Adrenal gland (tissue), 5 donors: ENCODE results near the gene FHAD1.

Experiments
- POLR2A ChIP-seq, 2 donors: fragments of 450-650 bp; IDR thresholded peaks; one replicate each; pipeline ENCODE4 v1.6.1; 2017; ENCODE audit warnings: antibody characterized with exemption in 2 of 2, mild to moderate bottlenecking in 2 of 2, moderate library complexity in 1 of 2
- TF ChIP-seq, protein P1 (sequence below), 6 experiments: fragments of 450-650 bp in 4 of 6; fragments of 200-600 bp in 2 of 6; sonication (generic) in 1 of 6; IDR thresholded peaks; 1 replicate in 5 of 6; 2 replicates in 1 of 6; pipeline versions ENCODE4 v1.5.1 to v1.8.0; 2016 to 2021; ENCODE audit warnings: antibody characterized with exemption in 6 of 6, mild to moderate bottlenecking in 2 of 6, moderate library complexity in 1 of 6
- donor health status: DM: no; HTN: no; CAD: no.

DNA sequence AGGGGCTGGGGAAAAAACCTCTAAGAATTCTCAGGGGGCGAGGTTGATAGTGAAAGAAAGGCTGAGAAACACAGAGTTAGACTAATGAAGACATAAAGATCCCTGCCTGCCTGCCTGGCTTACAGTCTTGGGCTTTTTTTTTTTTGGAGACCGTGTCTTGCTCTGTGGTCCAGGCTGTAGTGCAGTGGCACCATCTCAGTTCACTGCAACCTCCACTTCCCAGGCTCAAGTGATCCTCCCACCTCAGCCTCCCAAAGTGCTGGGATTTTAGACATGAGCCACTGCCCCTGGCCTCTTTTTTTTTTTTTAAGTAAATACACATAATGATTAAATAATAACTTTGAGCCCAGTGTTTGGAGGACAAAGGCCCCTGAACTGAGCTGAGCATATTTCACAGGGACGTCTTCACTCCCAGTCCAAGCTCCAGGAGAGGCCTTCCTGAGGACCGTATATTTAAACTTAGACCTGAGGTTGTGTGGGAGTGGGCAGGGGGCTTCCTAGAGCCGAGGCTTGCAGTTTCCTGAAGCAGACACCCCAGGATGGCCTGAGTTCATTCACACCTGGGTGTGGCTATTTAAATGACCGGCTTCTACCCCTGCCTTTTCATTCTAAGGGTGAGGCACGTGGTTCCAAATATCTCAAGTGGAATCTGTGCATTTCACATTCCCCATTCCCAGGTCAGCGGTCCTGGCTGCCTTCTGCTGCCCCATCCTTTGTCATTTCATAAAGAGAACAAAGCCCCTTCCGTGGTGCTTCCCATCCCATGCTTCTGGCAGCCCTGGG lies 146.6 kb downstream of the FHAD1 start:
- TF ChIP-seq, protein P1, sequence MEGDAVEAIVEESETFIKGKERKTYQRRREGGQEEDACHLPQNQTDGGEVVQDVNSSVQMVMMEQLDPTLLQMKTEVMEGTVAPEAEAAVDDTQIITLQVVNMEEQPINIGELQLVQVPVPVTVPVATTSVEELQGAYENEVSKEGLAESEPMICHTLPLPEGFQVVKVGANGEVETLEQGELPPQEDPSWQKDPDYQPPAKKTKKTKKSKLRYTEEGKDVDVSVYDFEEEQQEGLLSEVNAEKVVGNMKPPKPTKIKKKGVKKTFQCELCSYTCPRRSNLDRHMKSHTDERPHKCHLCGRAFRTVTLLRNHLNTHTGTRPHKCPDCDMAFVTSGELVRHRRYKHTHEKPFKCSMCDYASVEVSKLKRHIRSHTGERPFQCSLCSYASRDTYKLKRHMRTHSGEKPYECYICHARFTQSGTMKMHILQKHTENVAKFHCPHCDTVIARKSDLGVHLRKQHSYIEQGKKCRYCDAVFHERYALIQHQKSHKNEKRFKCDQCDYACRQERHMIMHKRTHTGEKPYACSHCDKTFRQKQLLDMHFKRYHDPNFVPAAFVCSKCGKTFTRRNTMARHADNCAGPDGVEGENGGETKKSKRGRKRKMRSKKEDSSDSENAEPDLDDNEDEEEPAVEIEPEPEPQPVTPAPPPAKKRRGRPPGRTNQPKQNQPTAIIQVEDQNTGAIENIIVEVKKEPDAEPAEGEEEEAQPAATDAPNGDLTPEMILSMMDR (IDR thresholded peaks at IDR 0.05), result no peak
- TF ChIP-seq POLR2A (IDR thresholded peaks at IDR 0.05), result no peak
